ENCODE data around the gene MGA. TPM values are rescaled to one million over a fixed set of nuclear protein-coding genes. Genes with fewer than 3 reads are reported as not detected.

The MGA gene
- total RNA-seq, 1 experiment from 2014 or later: 21.4 TPM

- no peaks in the 10 kb centered on the region for H3K36me3 ChIP-seq (replicated peaks; ENCODE audit: control insufficient read depth, insufficient read depth, low read length)
- no peak overlapping the region for H3K4me3 ChIP-seq (ENCODE audit: insufficient read depth, low read depth, low read length)
- no peak for DNase-seq
- H3K27me3 ChIP-seq (ENCODE audit: control insufficient read depth, insufficient read depth, low read length): no peaks in the 10 kb centered on the region
These were observed 12.9 kb upstream of the MGA start for GRCh38 chr15:41647262-41647661.

- no peaks in the 10 kb centered on the region for H3K36me3 ChIP-seq (replicated peaks; ENCODE audit: control insufficient read depth, insufficient read depth, low read length)
- no peak for DNase-seq
- no peaks in the 10 kb centered on the region for H3K27me3 ChIP-seq (ENCODE audit: control insufficient read depth, insufficient read depth, low read length)
- no peak overlapping the region for H3K4me3 ChIP-seq (ENCODE audit: insufficient read depth, low read depth, low read length)
These were observed 12.1 kb upstream of the MGA start for GRCh38 chr15:41648097-41648496.

GRCh38 chr15:41648770-41649169, 11.4 kb upstream of the MGA start:
- Histone ChIP-seq H3K4me3 (ENCODE audit: insufficient read depth, low read depth, low read length) (no peak overlapping the region), H3K27me3 (ENCODE audit: control insufficient read depth, insufficient read depth, low read length) (no peaks in the 10 kb centered on the region), H3K36me3 (replicated peaks; ENCODE audit: control insufficient read depth, insufficient read depth, low read length) (no peaks in the 10 kb centered on the region)
- DNase-seq: no peak

- Histone ChIP-seq H3K36me3 (replicated peaks; ENCODE audit: control insufficient read depth, insufficient read depth, low read length) (no peaks in the 10 kb centered on the region), H3K27me3 (ENCODE audit: control insufficient read depth, insufficient read depth, low read length) (no peaks in the 10 kb centered on the region), H3K4me3 (ENCODE audit: insufficient read depth, low read depth, low read length) (no peak overlapping the region)
- DNase-seq: no peak
These were observed 9.4 kb upstream of the MGA start for GRCh38 chr15:41650806-41651205.

DNA sequence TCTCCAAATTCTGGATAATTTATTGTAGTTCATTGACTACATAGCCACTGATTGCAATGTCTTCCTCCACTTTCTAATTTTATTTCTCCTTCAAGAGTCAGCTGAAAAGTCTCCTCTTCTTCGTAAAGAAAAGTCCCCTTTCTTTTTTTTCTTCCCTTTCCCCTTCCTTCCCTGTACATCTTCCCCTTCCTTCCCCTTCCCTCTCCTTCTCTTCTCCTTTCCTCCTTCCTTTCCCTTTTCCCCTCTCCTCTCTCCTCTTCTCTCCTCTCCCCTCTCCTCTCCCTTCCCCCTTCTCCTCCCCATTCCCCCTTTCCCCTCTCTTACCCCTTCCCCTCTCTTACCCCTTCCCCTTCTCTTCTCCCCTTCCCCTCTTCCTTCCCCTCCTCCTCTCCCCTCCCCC, 8.8 kb upstream of the MGA start:
- no peaks in the 10 kb centered on the region for H3K27me3 ChIP-seq (ENCODE audit: control insufficient read depth, insufficient read depth, low read length)
- no peak for DNase-seq
- no peaks in the 10 kb centered on the region for H3K36me3 ChIP-seq (replicated peaks; ENCODE audit: control insufficient read depth, insufficient read depth, low read length)
- no peak overlapping the region for H3K4me3 ChIP-seq (ENCODE audit: insufficient read depth, low read depth, low read length)

- H3K27me3 ChIP-seq (ENCODE audit: control insufficient read depth, insufficient read depth, low read length): no peaks in the 10 kb centered on the region; the same call in none of the 2 replicates
- H3K4me3 ChIP-seq (ENCODE audit: insufficient read depth, low read depth, low read length): no peak overlapping the region
- DNase-seq: no peak
- H3K36me3 ChIP-seq (replicated peaks; ENCODE audit: control insufficient read depth, insufficient read depth, low read length): no peaks in the 10 kb centered on the region
These were observed 6.4 kb upstream of the MGA start for GRCh38 chr15:41653760-41654159.

GRCh38 chr15:41655716-41656115, 4.5 kb upstream of the MGA start:
- no peak overlapping the region for H3K4me3 ChIP-seq (ENCODE audit: insufficient read depth, low read depth, low read length)
- H3K36me3 ChIP-seq (replicated peaks; ENCODE audit: control insufficient read depth, insufficient read depth, low read length): no peaks in the 10 kb centered on the region
- DNase-seq: no peak
- peaks cover 5% of the 10 kb centered on the region for H3K27me3 ChIP-seq (ENCODE audit: control insufficient read depth, insufficient read depth, low read length)

- DNase-seq: no peak
- Histone ChIP-seq H3K27me3 (ENCODE audit: control insufficient read depth, insufficient read depth, low read length) (peaks cover 5% of the 10 kb centered on the region), H3K36me3 (replicated peaks; ENCODE audit: control insufficient read depth, insufficient read depth, low read length) (no peaks in the 10 kb centered on the region), H3K4me3 (ENCODE audit: insufficient read depth, low read depth, low read length) (no peak overlapping the region)
These were observed 4.0 kb upstream of the MGA start for GRCh38 chr15:41656188-41656587.

DNA sequence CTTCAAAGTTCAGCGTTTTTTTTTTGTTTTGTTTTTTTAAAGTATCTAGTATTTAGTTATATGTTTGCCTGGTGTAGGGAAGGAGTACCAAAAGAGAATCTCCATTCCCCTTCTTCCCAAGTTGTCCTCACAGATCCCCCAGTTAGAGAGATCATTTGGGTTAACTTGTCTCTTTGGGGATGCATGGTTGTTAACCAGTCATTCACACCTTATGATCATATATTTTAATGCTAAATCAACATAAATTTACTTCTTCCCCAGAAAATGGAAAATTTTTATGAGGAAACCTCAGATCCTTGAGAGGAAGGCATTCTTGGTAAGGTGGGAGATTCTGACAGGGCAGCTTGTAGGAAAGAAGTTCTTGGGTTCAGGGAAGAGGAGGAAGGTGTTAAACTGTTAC, 1.5 kb upstream of the MGA start:
- H3K4me3 ChIP-seq (ENCODE audit: insufficient read depth, low read depth, low read length): no peak overlapping the region
- no peak for DNase-seq
- H3K27me3 ChIP-seq (ENCODE audit: control insufficient read depth, insufficient read depth, low read length): peaks cover 5% of the 10 kb centered on the region
- no peaks in the 10 kb centered on the region for H3K36me3 ChIP-seq (replicated peaks; ENCODE audit: control insufficient read depth, insufficient read depth, low read length)

DNA sequence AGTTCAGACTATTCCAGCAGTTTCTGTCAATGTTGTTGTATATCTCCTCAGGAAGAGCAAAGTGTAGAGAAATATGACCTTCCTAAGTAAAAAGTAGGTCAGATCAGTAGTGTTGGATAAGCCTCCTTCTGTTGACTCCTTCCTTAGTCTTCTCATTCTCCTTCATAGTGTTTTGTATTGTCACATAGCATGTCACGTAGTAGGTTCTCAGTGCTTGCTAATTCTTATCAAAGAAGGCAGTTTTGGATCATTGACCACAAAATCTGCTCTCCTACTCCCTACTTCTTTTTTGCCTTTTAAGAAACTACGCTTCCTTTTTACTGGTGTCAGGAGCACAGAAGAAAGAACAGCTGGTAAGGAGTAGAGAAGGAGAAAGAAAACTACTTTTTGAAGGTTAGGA, 1.0 kb upstream of the MGA start:
- H3K27me3 ChIP-seq (ENCODE audit: control insufficient read depth, insufficient read depth, low read length): peaks cover 5% of the 10 kb centered on the region
- DNase-seq: no peak
- H3K36me3 ChIP-seq (replicated peaks; ENCODE audit: control insufficient read depth, insufficient read depth, low read length): no peaks in the 10 kb centered on the region
- H3K4me3 ChIP-seq (ENCODE audit: insufficient read depth, low read depth, low read length): peak overlapping the region; percentile 87; the same call in 1 of the 2 replicates

DNA sequence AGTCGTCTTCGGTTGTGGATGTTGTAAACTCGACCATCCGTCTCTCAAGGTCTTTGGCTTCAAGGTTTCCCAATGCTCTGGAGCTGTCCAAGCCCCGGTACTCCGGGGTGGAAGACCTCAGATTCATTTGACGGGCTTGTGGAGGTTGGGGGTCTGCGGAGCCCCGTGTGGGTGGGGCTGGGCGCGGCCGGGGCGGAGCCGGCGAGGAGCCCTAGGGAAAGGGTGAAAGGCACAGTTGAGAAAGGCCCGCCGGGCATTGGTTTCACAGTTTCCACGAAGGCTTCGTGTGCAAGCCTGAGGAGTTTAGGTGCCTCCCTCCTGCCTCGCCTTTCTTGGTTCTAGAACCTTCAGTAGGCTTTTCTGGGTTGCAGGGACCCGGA, 360 bp upstream of the MGA start:
- no peaks in the 10 kb centered on the region for H3K36me3 ChIP-seq (replicated peaks; ENCODE audit: control insufficient read depth, insufficient read depth, low read length)
- peak overlapping the region; percentile 87 for H3K4me3 ChIP-seq (ENCODE audit: insufficient read depth, low read depth, low read length)
- peak; percentile 81 for DNase-seq
- H3K27me3 ChIP-seq (ENCODE audit: control insufficient read depth, insufficient read depth, low read length): peaks cover 5% of the 10 kb centered on the region

- DNase-seq: peak; percentile 32
- peak overlapping the region; percentile 87 for H3K4me3 ChIP-seq (ENCODE audit: insufficient read depth, low read depth, low read length)
- peaks cover 5% of the 10 kb centered on the region for H3K27me3 ChIP-seq (ENCODE audit: control insufficient read depth, insufficient read depth, low read length)
- H3K36me3 ChIP-seq (replicated peaks; ENCODE audit: control insufficient read depth, insufficient read depth, low read length): no peaks in the 10 kb centered on the region
These were observed 893 bp downstream of the MGA start for GRCh38 chr15:41661078-41661517.

- Histone ChIP-seq H3K27me3 (ENCODE audit: control insufficient read depth, insufficient read depth, low read length) (peaks cover 5% of the 10 kb centered on the region), H3K4me3 (ENCODE audit: insufficient read depth, low read depth, low read length) (peak overlapping the region; percentile 87), H3K36me3 (replicated peaks; ENCODE audit: control insufficient read depth, insufficient read depth, low read length) (no peaks in the 10 kb centered on the region)
- DNase-seq: peak; percentile 86
These were observed 1.5 kb downstream of the MGA start for GRCh38 chr15:41661518-41662225.

DNA sequence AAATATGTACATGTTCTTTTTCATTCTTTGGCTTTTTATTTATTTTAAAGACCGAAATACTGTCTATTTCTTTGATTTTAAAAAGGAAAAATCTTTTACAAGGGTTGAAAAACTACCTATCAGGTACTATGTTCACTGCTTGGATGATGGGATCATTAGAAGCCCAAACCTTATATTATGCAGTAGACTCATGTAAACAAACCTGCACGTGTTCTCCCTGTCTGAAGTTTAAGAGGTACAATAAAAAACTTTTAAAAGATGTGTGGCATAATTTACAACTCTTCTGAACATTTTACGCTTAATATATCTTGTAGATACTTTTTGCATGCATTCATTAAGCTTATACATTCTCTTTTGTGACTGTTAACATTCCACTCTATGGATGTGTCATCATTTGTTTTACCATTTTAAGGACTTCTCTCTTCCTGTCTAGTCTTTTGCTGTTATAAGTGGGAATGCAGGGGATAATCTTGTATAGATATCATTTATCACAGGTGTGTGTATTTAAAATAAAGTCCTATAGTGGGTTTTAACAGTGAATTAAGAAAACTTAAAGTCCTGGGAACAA, 6.2 kb downstream of the MGA start:
- H3K27me3 ChIP-seq (ENCODE audit: control insufficient read depth, insufficient read depth, low read length): no peaks in the 10 kb centered on the region
- no peak overlapping the region for H3K4me3 ChIP-seq (ENCODE audit: insufficient read depth, low read depth, low read length)
- H3K36me3 ChIP-seq (replicated peaks; ENCODE audit: control insufficient read depth, insufficient read depth, low read length): peaks cover 4% of the 10 kb centered on the region
- DNase-seq: no peak

DNA sequence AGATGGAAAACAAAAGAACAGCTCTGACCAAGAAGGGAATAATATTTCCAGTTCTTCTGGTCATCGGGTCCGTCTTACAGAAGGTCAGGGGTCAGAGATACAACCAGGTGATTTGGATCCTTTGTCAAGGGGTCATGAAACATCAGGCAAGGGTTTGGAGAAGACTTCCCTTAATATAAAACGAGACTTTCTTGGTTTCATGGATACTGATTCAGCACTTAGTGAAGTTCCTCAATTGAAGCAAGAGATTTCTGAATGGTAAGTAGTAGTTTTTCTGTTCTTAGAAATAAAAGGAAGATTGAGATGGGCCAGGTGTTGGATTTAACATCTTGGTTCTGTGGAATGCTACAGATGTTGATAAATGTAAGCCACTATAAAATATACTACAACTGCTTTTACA, 9.5 kb downstream of the MGA start:
- no peak for DNase-seq
- H3K36me3 ChIP-seq (replicated peaks; ENCODE audit: control insufficient read depth, insufficient read depth, low read length): peaks cover 4% of the 10 kb centered on the region
- no peaks in the 10 kb centered on the region for H3K27me3 ChIP-seq (ENCODE audit: control insufficient read depth, insufficient read depth, low read length)
- H3K4me3 ChIP-seq (ENCODE audit: insufficient read depth, low read depth, low read length): no peak overlapping the region
